CD14-positive monocyte (primary cell): Measurements from ENCODE around the gene DRD2. TPM values are rescaled to one million over a fixed set of nuclear protein-coding genes. Genes with fewer than 3 reads are reported as not detected.

ENCODE experiments used
- DNase-seq, 3 donors: peaks; one replicate each; pipeline ENCODE4 v3.0.0-alpha.2; 2011 to 2022
- H2AFZ ChIP-seq: 2 replicates; pipeline ENCODE4 v1.6.0; 2012; ENCODE audit warnings: mild to moderate bottlenecking, low read depth, low read length, inconsistent platforms; ENCODE audit not compliant: insufficient read depth, poor library complexity, severe bottlenecking
- H3K27ac ChIP-seq, 2 donors: 1 replicate in 1 of 2; 2 replicates in 1 of 2; pipeline ENCODE4 v1.5.1; 2012 to 2013; ENCODE audit warnings: low read length in 2 of 2, control low read depth in 1 of 2, inconsistent platforms in 1 of 2, low read depth in 1 of 2, mild to moderate bottlenecking in 1 of 2
- H3K27me3 ChIP-seq, 2 donors: one replicate each; pipeline versions ENCODE4 v1.6.0 to v1.6.1; 2011 to 2013; ENCODE audit warnings: low read length in 2 of 2; ENCODE audit not compliant: control insufficient read depth in 2 of 2, insufficient read depth in 2 of 2
- H3K36me3 ChIP-seq, 2 donors: replicated peaks in 1 of 2; 1 replicate in 1 of 2; 2 replicates in 1 of 2; pipeline versions ENCODE4 v1.5.1 to v1.6.1; 2012 to 2013; ENCODE audit warnings: low read length in 2 of 2, control low read depth in 1 of 2, inconsistent platforms in 1 of 2, mild to moderate bottlenecking in 1 of 2; ENCODE audit not compliant: insufficient read depth in 2 of 2, control insufficient read depth in 1 of 2
- H3K4me1 ChIP-seq, 2 donors: 1 replicate in 1 of 2; 2 replicates in 1 of 2; pipeline versions ENCODE4 v1.5.1 to v1.6.1; 2012 to 2013; ENCODE audit warnings: low read length in 2 of 2, control low read depth in 1 of 2, inconsistent platforms in 1 of 2, mild to moderate bottlenecking in 1 of 2, moderate library complexity in 1 of 2; ENCODE audit not compliant: insufficient read depth in 2 of 2, control insufficient read depth in 1 of 2
- H3K4me2 ChIP-seq: replicated peaks from 2 replicates; pipeline ENCODE3; 2012; ENCODE audit warnings: low read length, moderate library complexity, mild to moderate bottlenecking; ENCODE audit not compliant: poor library complexity, severe bottlenecking; ENCODE audit errors: extremely low read depth
- H3K4me3 ChIP-seq, 3 experiments: fragments of 200-600 bp in 1 of 3; sonication (generic) in 1 of 3; replicated peaks in 1 of 3; 1 replicate in 2 of 3; 2 replicates in 1 of 3; pipeline ENCODE4 v1.5.1; 2011 to 2013; ENCODE audit warnings: low read length in 3 of 3, mild to moderate bottlenecking in 3 of 3, control low read depth in 2 of 3, low read depth in 2 of 3, inconsistent platforms in 1 of 3, moderate library complexity in 1 of 3
- H3K79me2 ChIP-seq: 2 replicates; pipeline ENCODE4 v1.6.0; 2012; ENCODE audit warnings: mild to moderate bottlenecking, control low read depth, inconsistent platforms, low read length, moderate library complexity; ENCODE audit not compliant: insufficient read depth
- H3K9ac ChIP-seq: 2 replicates; pipeline ENCODE4 v1.6.0; 2017; ENCODE audit warnings: low read length, mild to moderate bottlenecking; ENCODE audit not compliant: insufficient read depth, poor library complexity, severe bottlenecking
- H3K9me3 ChIP-seq, 2 donors: replicated peaks in 1 of 2; 1 replicate in 1 of 2; 2 replicates in 1 of 2; pipeline versions ENCODE4 v1.5.1 to v1.6.1; 2012 to 2013; ENCODE audit warnings: low read length in 2 of 2, control low read depth in 1 of 2; ENCODE audit not compliant: control insufficient read depth in 1 of 2, insufficient read depth in 1 of 2
- H4K20me1 ChIP-seq: 2 replicates; pipeline ENCODE4 v1.6.0; 2012; ENCODE audit warnings: mild to moderate bottlenecking, low read length, control low read depth, moderate library complexity; ENCODE audit not compliant: insufficient read depth
- H3K27ac Mint-ChIP-seq, 7 donors: one replicate each; pipeline ENCODE4 v1.8.0; 2020; ENCODE audit warnings: mild to moderate bottlenecking in 7 of 7, mixed read lengths in 7 of 7, moderate library complexity in 6 of 7, inconsistent platforms in 2 of 7
- H3K27me3 Mint-ChIP-seq, 3 donors: one replicate each; pipeline ENCODE4 v1.8.0; 2021 to 2022; ENCODE audit warnings: low read depth in 3 of 3, mild to moderate bottlenecking in 3 of 3, mixed read lengths in 3 of 3, moderate library complexity in 3 of 3, inconsistent platforms in 1 of 3
- H3K36me3 Mint-ChIP-seq, 2 donors: one replicate each; pipeline ENCODE4 v1.8.0; 2020; ENCODE audit warnings: mixed read lengths in 2 of 2, inconsistent platforms in 1 of 2, mild to moderate bottlenecking in 1 of 2
- H3K4me1 Mint-ChIP-seq: one replicate; pipeline ENCODE4 v1.8.0; 2020; ENCODE audit warnings: mild to moderate bottlenecking, mixed read lengths
- H3K4me3 Mint-ChIP-seq, 2 donors: one replicate each; pipeline ENCODE4 v1.8.0; 2020; ENCODE audit warnings: mild to moderate bottlenecking in 2 of 2, mixed read lengths in 2 of 2, moderate library complexity in 1 of 2
- H3K9me3 Mint-ChIP-seq, 7 donors: one replicate each; pipeline ENCODE4 v1.8.0; 2020 to 2022; ENCODE audit warnings: mixed read lengths in 7 of 7, mild to moderate bottlenecking in 6 of 7, moderate library complexity in 6 of 7, inconsistent platforms in 2 of 7
- WGBS: methylation state at CpG from one replicate; pipeline ENCODE4 v1.1.5; 2013; ENCODE audit warnings: missing lambda C conversion rate; ENCODE audit not compliant: insufficient coverage; 5-methylcytosine and 5-hydroxymethylcytosine counted together
- intact Hi-C, 2 donors: fragments of 100-400 bp; cut with micrococcal nuclease; formaldehyde crosslinking; loops; one replicate each; pipeline versions ENCODE4 v1.15.0 to v1.15.1; 2023
- polyA plus RNA-seq, 3 donors: library from polyadenylated mRNA; depleted of rRNA in 1 of 3; unstranded in 2 of 3; stranded (reverse) in 1 of 3; fragments of 300-500 nt in 2 of 3; fragments of >200 nt in 1 of 3; fragmentation: Illumina TruSeq in 2 of 3; gene quantifications; 1 replicate in 2 of 3; 2 replicates in 1 of 3; pipeline ENCODE4 v1.2.3, GENCODE V29; 2012 to 2021
- TF ChIP-seq, protein P1 (sequence below): fragments of 200-600 bp; IDR thresholded peaks from one replicate; pipeline ENCODE4 v1.8.0; 2022; ENCODE audit warnings: antibody characterized with exemption, mild to moderate bottlenecking

Gene DRD2
- polyA plus RNA-seq, 3 donors, result not detected

DNA sequence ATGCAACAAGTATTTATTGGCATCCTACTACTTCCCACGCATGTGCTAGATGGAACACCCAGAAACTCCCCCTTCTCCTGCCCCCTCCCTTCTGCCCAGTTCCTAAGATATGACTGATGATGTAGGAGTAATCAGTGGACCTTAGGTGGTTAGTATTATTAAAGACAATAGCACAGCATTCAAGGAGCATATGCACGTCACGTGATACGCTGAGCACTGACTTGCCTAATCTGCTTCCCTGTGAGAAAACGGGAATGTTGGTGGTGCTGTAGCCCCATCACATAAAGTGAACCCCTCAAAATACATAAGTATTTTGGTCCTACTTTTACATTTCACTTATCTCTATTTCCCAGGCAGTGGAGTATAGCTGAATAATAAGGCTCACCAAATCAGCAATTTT lies 12.4 kb downstream of the DRD2 start:
- no peak overlapping the region for H3K9ac ChIP-seq
- H4K20me1 ChIP-seq, result no peaks in the 10 kb centered on the region
- intact Hi-C loops, result no loop called here
- no peaks in the 10 kb centered on the region for H3K9me3 ChIP-seq
- H3K79me2 ChIP-seq, result no peaks in the 10 kb centered on the region
- Mint-ChIP-seq H3K9me3 (no peaks in the 10 kb centered on the region), H3K36me3 (no peaks in the 10 kb centered on the region), H3K4me3 (no peak overlapping the region), H3K4me1 (no peaks in the 10 kb centered on the region), H3K27me3 (peaks cover 3 to 7% (median 4%) of the 10 kb centered on the region in 3 donors), H3K27ac (no peak overlapping the region)
- no peak overlapping the region for H3K4me2 ChIP-seq
- no peaks in the 10 kb centered on the region for H3K36me3 ChIP-seq
- H3K27me3 ChIP-seq, result no peaks in the 10 kb centered on the region
- no peak overlapping the region for H2AFZ ChIP-seq
- WGBS, result no CpG with 5 or more reads among the region's 5 CpGs
- no peak overlapping the region for H3K27ac ChIP-seq
- TF ChIP-seq, protein P1, sequence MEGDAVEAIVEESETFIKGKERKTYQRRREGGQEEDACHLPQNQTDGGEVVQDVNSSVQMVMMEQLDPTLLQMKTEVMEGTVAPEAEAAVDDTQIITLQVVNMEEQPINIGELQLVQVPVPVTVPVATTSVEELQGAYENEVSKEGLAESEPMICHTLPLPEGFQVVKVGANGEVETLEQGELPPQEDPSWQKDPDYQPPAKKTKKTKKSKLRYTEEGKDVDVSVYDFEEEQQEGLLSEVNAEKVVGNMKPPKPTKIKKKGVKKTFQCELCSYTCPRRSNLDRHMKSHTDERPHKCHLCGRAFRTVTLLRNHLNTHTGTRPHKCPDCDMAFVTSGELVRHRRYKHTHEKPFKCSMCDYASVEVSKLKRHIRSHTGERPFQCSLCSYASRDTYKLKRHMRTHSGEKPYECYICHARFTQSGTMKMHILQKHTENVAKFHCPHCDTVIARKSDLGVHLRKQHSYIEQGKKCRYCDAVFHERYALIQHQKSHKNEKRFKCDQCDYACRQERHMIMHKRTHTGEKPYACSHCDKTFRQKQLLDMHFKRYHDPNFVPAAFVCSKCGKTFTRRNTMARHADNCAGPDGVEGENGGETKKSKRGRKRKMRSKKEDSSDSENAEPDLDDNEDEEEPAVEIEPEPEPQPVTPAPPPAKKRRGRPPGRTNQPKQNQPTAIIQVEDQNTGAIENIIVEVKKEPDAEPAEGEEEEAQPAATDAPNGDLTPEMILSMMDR, result no peak
- no peak for DNase-seq
- H3K4me3 ChIP-seq, result no peak overlapping the region
- no peaks in the 10 kb centered on the region for H3K4me1 ChIP-seq

DNA sequence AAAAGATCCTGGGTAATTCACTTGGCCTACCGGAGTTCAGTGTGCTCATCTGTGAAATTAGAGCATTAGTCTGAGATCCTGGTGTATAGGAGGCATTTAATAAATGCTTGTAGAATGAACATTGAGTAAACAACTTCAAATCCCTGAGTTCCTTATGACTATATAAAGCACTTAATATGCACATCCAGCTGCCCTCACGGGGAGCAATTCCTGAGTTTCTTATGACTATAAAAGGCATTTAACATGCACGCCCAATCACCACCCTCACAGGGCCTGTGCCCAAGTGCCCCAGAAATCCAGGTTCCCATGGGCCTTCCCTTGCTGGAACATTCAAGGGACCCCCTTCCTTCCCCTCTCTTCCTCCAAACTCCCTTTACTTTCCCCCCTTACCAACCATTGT lies 13.6 kb downstream of the DRD2 start:
- H3K36me3 ChIP-seq, result no peaks in the 10 kb centered on the region
- no peak overlapping the region for H3K27ac ChIP-seq
- no peak overlapping the region for H3K4me2 ChIP-seq
- H3K27me3 Mint-ChIP-seq, result peaks cover 0 to 13% (median 4%) of the 10 kb centered on the region in 3 donors
- H3K4me3 ChIP-seq, result no peak overlapping the region
- no peak overlapping the region for H3K9ac ChIP-seq
- no peak for DNase-seq
- no peaks in the 10 kb centered on the region for H3K4me1 ChIP-seq
- H3K27me3 ChIP-seq, result no peaks in the 10 kb centered on the region
- H2AFZ ChIP-seq, result no peak overlapping the region
- H3K36me3 Mint-ChIP-seq, result no peaks in the 10 kb centered on the region
- 100% methylated on average over 2 of the region's 3 CpGs for WGBS
- H3K9me3 Mint-ChIP-seq, result no peaks in the 10 kb centered on the region
- H3K9me3 ChIP-seq, result no peaks in the 10 kb centered on the region
- TF ChIP-seq, protein P1, result no peak
- intact Hi-C loops, result no loop called here
- H3K27ac Mint-ChIP-seq, result peak overlapping the region in 1 of 7 donors; percentile 6
- H3K79me2 ChIP-seq, result no peaks in the 10 kb centered on the region
- no peaks in the 10 kb centered on the region for H3K4me1 Mint-ChIP-seq
- no peaks in the 10 kb centered on the region for H4K20me1 ChIP-seq
- no peak overlapping the region for H3K4me3 Mint-ChIP-seq
